Neural cell (in vitro differentiated cells): Measurements from ENCODE around the gene ELOA. TPM values are rescaled to one million over a fixed set of nuclear protein-coding genes. Genes with fewer than 3 reads are reported as not detected.
A peak's percentile ranks its signal among the peaks of the same experiment; 100 is the strongest.

Source experiments
- H2AFZ ChIP-seq: fragments of 200-600, 300-800 bp; sonication (generic), shearing (Covaris generic); 2 replicates; pipeline ENCODE4 v1.6.0; 2014; ENCODE audit warnings: low read depth, mild to moderate bottlenecking, antibody characterized with exemption, low read length, moderate library complexity
- H3F3A ChIP-seq: fragments of 200-600 bp; shearing (Covaris generic); 2 replicates; pipeline ENCODE4 v1.6.1; 2016; ENCODE audit warnings: mild to moderate bottlenecking, moderate library complexity, mixed read lengths, antibody characterized with exemption, low read length; ENCODE audit not compliant: insufficient read depth, poor library complexity, severe bottlenecking
- H3K27ac ChIP-seq: fragments of 200-600, 300-800 bp; sonication (generic), shearing (Covaris generic); 2 replicates; pipeline ENCODE4 v1.5.1; 2014; ENCODE audit warnings: mild to moderate bottlenecking, low read length, moderate library complexity
- H3K27me3 ChIP-seq: fragments of 300-800, 200-600 bp; sonication (generic), shearing (Covaris generic); 2 replicates; pipeline ENCODE4 v1.6.0; 2014; ENCODE audit warnings: mild to moderate bottlenecking, low read depth, low read length, moderate library complexity; ENCODE audit not compliant: insufficient read depth
- H3K36me3 ChIP-seq: fragments of 300-800, 200-600 bp; sonication (generic), shearing (Covaris generic); 2 replicates; pipeline ENCODE4 v1.5.1; 2014; ENCODE audit warnings: mild to moderate bottlenecking, antibody characterized with exemption, low read length, moderate library complexity; ENCODE audit not compliant: insufficient read depth
- H3K4me2 ChIP-seq: fragments of 300-800, 200-600 bp; sonication (generic), shearing (Covaris generic); 2 replicates; pipeline ENCODE4 v1.6.0; 2014; ENCODE audit warnings: mild to moderate bottlenecking, low read length
- H3K4me3 ChIP-seq: fragments of 300-800, 200-600 bp; sonication (generic), shearing (Covaris generic); 2 replicates; pipeline ENCODE4 v1.5.1; 2014; ENCODE audit warnings: mild to moderate bottlenecking, low read length, moderate library complexity
- H3K79me2 ChIP-seq: fragments of 200-600 bp; shearing (Covaris generic); replicated peaks from 2 replicates; pipeline ENCODE4 v1.6.0; 2014; ENCODE audit warnings: mild to moderate bottlenecking, low read length, moderate library complexity; ENCODE audit not compliant: insufficient read depth
- H3K9ac ChIP-seq: fragments of 300-800, 200-600 bp; sonication (generic), shearing (Covaris generic); 2 replicates; pipeline ENCODE4 v1.6.1; 2016; ENCODE audit warnings: mild to moderate bottlenecking, low read length, mixed read lengths
- H3K9me2 ChIP-seq: fragments of 200-600 bp; shearing (Covaris generic); 2 replicates; pipeline ENCODE4 v1.6.1; 2016; ENCODE audit warnings: mild to moderate bottlenecking, low read length, mixed read lengths; ENCODE audit not compliant: insufficient read depth
- H3K9me3 ChIP-seq: fragments of 200-600, 300-800 bp; sonication (generic), shearing (Covaris generic); 2 replicates; pipeline ENCODE4 v1.6.1; 2016; ENCODE audit warnings: mild to moderate bottlenecking, mixed run types, low read length, moderate library complexity, mixed read lengths
- H4K20me1 ChIP-seq: fragments of 200-600 bp; shearing (Covaris generic); 2 replicates; pipeline ENCODE4 v1.6.1; 2016; ENCODE audit warnings: mild to moderate bottlenecking, mixed run types; ENCODE audit not compliant: insufficient read depth
- EP300 ChIP-seq: fragments of 450-650 bp; conservative IDR thresholded peaks from 2 replicates; pipeline ENCODE4 v1.6.1; 2014; ENCODE audit warnings: antibody characterized with exemption, mild to moderate bottlenecking, moderate library complexity; ENCODE audit not compliant: poor library complexity, severe bottlenecking
- EZH2 ChIP-seq: fragments of 200-600, 300-800 bp; shearing (Covaris generic), sonication (generic); IDR thresholded peaks from 2 replicates; pipeline ENCODE4 v1.6.1; 2014; ENCODE audit warnings: antibody characterized with exemption, low read length, borderline replicate concordance, mild to moderate bottlenecking; ENCODE audit not compliant: insufficient read depth, poor library complexity, severe bottlenecking
- MXI1 ChIP-seq: fragments of 450-650 bp; conservative IDR thresholded peaks from 2 replicates; pipeline ENCODE4 v1.6.1; 2014; ENCODE audit warnings: antibody characterized with exemption, mild to moderate bottlenecking; ENCODE audit not compliant: poor library complexity, severe bottlenecking
- POLR2AphosphoS5 ChIP-seq: IDR thresholded peaks from 2 replicates; pipeline ENCODE4 v1.6.1; 2012
- RAD21 ChIP-seq: fragments of 450-650 bp; conservative IDR thresholded peaks from 2 replicates; pipeline ENCODE4 v1.6.1; 2014; ENCODE audit warnings: antibody characterized with exemption, mild to moderate bottlenecking, moderate library complexity
- REST ChIP-seq: IDR thresholded peaks from 2 replicates; pipeline ENCODE4 v1.6.1; 2012; ENCODE audit warnings: borderline replicate concordance
- SMC3 ChIP-seq: fragments of 450-650 bp; conservative IDR thresholded peaks from 2 replicates; pipeline ENCODE4 v1.6.1; 2014; ENCODE audit warnings: antibody characterized with exemption, mild to moderate bottlenecking, moderate library complexity; ENCODE audit not compliant: poor library complexity
- TAF1 ChIP-seq: IDR thresholded peaks from 2 replicates; pipeline ENCODE4 v1.6.1; 2012; ENCODE audit warnings: low read depth
- polyA plus RNA-seq: library from polyadenylated mRNA; depleted of rRNA; stranded (reverse); fragments of >200 nt; gene quantifications from 2 replicates; pipeline ENCODE4 v1.2.3, GENCODE V29; 2014
- TF ChIP-seq, protein P1 (sequence below): fragments of 450-650 bp; IDR thresholded peaks from 2 replicates; pipeline ENCODE4 v1.5.1; 2014; ENCODE audit warnings: antibody characterized with exemption, mild to moderate bottlenecking, moderate library complexity; ENCODE audit not compliant: poor library complexity, severe bottlenecking

The ELOA gene
- polyA plus RNA-seq, 1 donor from 2014 or later, result 20.0 TPM

GRCh38 chr1:23709229-23709628 is 34.0 kb upstream of the ELOA start:
- H3K27ac ChIP-seq, result no peak overlapping the region
- no peaks in the 10 kb centered on the region for H3K9me3 ChIP-seq
- H3K9ac ChIP-seq, result no peak overlapping the region
- no peak overlapping the region for H2AFZ ChIP-seq
- no peak for TF ChIP-seq REST
- no peak overlapping the region for H3K4me2 ChIP-seq
- no peaks in the 10 kb centered on the region for H3F3A ChIP-seq
- H3K36me3 ChIP-seq, result no peaks in the 10 kb centered on the region
- H3K79me2 ChIP-seq, result no peaks in the 10 kb centered on the region
- no peak overlapping the region for H3K4me3 ChIP-seq
- H4K20me1 ChIP-seq, result no peaks in the 10 kb centered on the region
- no peaks in the 10 kb centered on the region for H3K27me3 ChIP-seq
- no peaks in the 10 kb centered on the region for H3K9me2 ChIP-seq

- H3K9me3 ChIP-seq, result no peaks in the 10 kb centered on the region
- TF ChIP-seq, protein P1, sequence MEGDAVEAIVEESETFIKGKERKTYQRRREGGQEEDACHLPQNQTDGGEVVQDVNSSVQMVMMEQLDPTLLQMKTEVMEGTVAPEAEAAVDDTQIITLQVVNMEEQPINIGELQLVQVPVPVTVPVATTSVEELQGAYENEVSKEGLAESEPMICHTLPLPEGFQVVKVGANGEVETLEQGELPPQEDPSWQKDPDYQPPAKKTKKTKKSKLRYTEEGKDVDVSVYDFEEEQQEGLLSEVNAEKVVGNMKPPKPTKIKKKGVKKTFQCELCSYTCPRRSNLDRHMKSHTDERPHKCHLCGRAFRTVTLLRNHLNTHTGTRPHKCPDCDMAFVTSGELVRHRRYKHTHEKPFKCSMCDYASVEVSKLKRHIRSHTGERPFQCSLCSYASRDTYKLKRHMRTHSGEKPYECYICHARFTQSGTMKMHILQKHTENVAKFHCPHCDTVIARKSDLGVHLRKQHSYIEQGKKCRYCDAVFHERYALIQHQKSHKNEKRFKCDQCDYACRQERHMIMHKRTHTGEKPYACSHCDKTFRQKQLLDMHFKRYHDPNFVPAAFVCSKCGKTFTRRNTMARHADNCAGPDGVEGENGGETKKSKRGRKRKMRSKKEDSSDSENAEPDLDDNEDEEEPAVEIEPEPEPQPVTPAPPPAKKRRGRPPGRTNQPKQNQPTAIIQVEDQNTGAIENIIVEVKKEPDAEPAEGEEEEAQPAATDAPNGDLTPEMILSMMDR, result peak; percentile 26
- no peak for TF ChIP-seq SMC3
- TF ChIP-seq RAD21, result no peak
- no peak overlapping the region for H2AFZ ChIP-seq
- H3K4me2 ChIP-seq, result no peak overlapping the region
- no peaks in the 10 kb centered on the region for H3F3A ChIP-seq
- H3K27me3 ChIP-seq, result no peaks in the 10 kb centered on the region
- H3K9me2 ChIP-seq, result no peaks in the 10 kb centered on the region
- H3K27ac ChIP-seq, result no peak overlapping the region
- no peaks in the 10 kb centered on the region for H3K36me3 ChIP-seq
- H3K9ac ChIP-seq, result no peak overlapping the region
- no peaks in the 10 kb centered on the region for H4K20me1 ChIP-seq
- H3K4me3 ChIP-seq, result no peak overlapping the region
- no peaks in the 10 kb centered on the region for H3K79me2 ChIP-seq
Observed at GRCh38 chr1:23718482-23718881, 24.8 kb upstream of the ELOA start.

- TF ChIP-seq EZH2 (no peak), MXI1 (no peak), EP300 (no peak), SMC3 (no peak), TAF1 (no peak), REST (no peak), POLR2AphosphoS5 (no peak), RAD21 (no peak)
- TF ChIP-seq, protein P1, result no peak
- H3K9me3 ChIP-seq, result no peaks in the 10 kb centered on the region
- no peaks in the 10 kb centered on the region for H3K36me3 ChIP-seq
- H2AFZ ChIP-seq, result no peak overlapping the region
- H4K20me1 ChIP-seq, result no peaks in the 10 kb centered on the region
- no peak overlapping the region for H3K9ac ChIP-seq
- H3K4me3 ChIP-seq, result no peak overlapping the region
- H3K9me2 ChIP-seq, result no peaks in the 10 kb centered on the region
- H3K4me2 ChIP-seq, result no peak overlapping the region
- H3K27ac ChIP-seq, result no peak overlapping the region
- no peaks in the 10 kb centered on the region for H3K79me2 ChIP-seq
- no peaks in the 10 kb centered on the region for H3K27me3 ChIP-seq
- H3F3A ChIP-seq, result no peaks in the 10 kb centered on the region
Observed at GRCh38 chr1:23719162-23719820, 24.0 kb upstream of the ELOA start.
